Natural killer cell (primary cell): ENCODE measurements around the gene FBXO31. TPM values are rescaled to one million over a fixed set of nuclear protein-coding genes. Genes with fewer than 3 reads are reported as not detected.
A peak's percentile ranks its signal among the peaks of the same experiment; 100 is the strongest.

Source experiments
- ATAC-seq, 3 donors: fragments of 150-1000 bp in 2 of 3; fragments of 200-7000 bp in 1 of 3; cut with Tn5 transposase; 1 replicate in 1 of 3; 2 replicates in 2 of 3; pipeline ENCODE4 v1.10.0; 2021; ENCODE audit warnings: mild to moderate bottlenecking in 2 of 3, moderate library complexity in 2 of 3
- DNase-seq, 2 donors: peaks; one replicate each; pipeline versions ENCODE4 v3.0.0 to v3.0.0-alpha.2; 2013 to 2021; ENCODE audit warnings: mixed read lengths in 1 of 2
- H3K27ac ChIP-seq: one replicate; pipeline ENCODE4 v1.5.1; 2013; ENCODE audit warnings: mild to moderate bottlenecking, low read length
- H3K27me3 ChIP-seq: one replicate; pipeline ENCODE4 v1.6.1; 2013; ENCODE audit warnings: low read length; ENCODE audit not compliant: control insufficient read depth, insufficient read depth
- H3K36me3 ChIP-seq: one replicate; pipeline ENCODE4 v1.6.1; 2013; ENCODE audit warnings: low read length; ENCODE audit not compliant: control insufficient read depth, insufficient read depth
- H3K4me1 ChIP-seq: one replicate; pipeline ENCODE4 v1.6.1; 2013; ENCODE audit warnings: low read length; ENCODE audit not compliant: control insufficient read depth, insufficient read depth
- H3K4me3 ChIP-seq: one replicate; pipeline ENCODE4 v1.5.1; 2013; ENCODE audit warnings: low read length
- H3K9me3 ChIP-seq: one replicate; pipeline ENCODE4 v1.6.1; 2013; ENCODE audit warnings: low read length; ENCODE audit not compliant: control insufficient read depth, insufficient read depth
- H3K27ac Mint-ChIP-seq, 2 donors: one replicate each; pipeline ENCODE4 v1.8.0; 2022; ENCODE audit warnings: mild to moderate bottlenecking in 2 of 2, mixed read lengths in 2 of 2, moderate library complexity in 1 of 2
- H3K27me3 Mint-ChIP-seq, 2 donors: one replicate each; pipeline ENCODE4 v1.8.0; 2022; ENCODE audit warnings: low read depth in 2 of 2, mixed read lengths in 2 of 2
- H3K36me3 Mint-ChIP-seq: one replicate; pipeline ENCODE4 v1.8.0; 2022; ENCODE audit warnings: mixed read lengths
- H3K4me1 Mint-ChIP-seq, 2 donors: one replicate each; pipeline ENCODE4 v1.8.0; 2022; ENCODE audit warnings: mixed read lengths in 2 of 2
- H3K4me3 Mint-ChIP-seq: one replicate; pipeline ENCODE4 v1.8.0; 2022; ENCODE audit warnings: mild to moderate bottlenecking, moderate library complexity, mixed read lengths
- H3K9me3 Mint-ChIP-seq, 2 donors: one replicate each; pipeline ENCODE4 v1.8.0; 2022; ENCODE audit warnings: mixed read lengths in 2 of 2
- WGBS: methylation state at CpG from one replicate; pipeline ENCODE4 v1.1.7; 2013; ENCODE audit warnings: missing lambda C conversion rate; ENCODE audit not compliant: insufficient coverage; 5-methylcytosine and 5-hydroxymethylcytosine counted together
- intact Hi-C: fragments of 100-400 bp; cut with micrococcal nuclease; formaldehyde crosslinking; loops from one replicate; pipeline ENCODE4 v1.14.2; 2022
- total RNA-seq, 4 donors: library from RNA; stranded (reverse); fragments of 120-200 nt in 1 of 4; gene quantifications; one replicate each; pipeline versions ENCODE4 v1.2.3 to v1.2.4, GENCODE V29; 2013 to 2022
- TF ChIP-seq, protein P1 (sequence below): fragments of 200-600 bp; IDR thresholded peaks from one replicate; pipeline ENCODE4 v1.8.0; 2022; ENCODE audit warnings: antibody characterized with exemption

Gene FBXO31
- total RNA-seq, 3 donors from 2014 or later (not counting 1 experiment from before 2014, with no cell fraction given): 32.2 to 47.2 (median 37.6) TPM

DNA sequence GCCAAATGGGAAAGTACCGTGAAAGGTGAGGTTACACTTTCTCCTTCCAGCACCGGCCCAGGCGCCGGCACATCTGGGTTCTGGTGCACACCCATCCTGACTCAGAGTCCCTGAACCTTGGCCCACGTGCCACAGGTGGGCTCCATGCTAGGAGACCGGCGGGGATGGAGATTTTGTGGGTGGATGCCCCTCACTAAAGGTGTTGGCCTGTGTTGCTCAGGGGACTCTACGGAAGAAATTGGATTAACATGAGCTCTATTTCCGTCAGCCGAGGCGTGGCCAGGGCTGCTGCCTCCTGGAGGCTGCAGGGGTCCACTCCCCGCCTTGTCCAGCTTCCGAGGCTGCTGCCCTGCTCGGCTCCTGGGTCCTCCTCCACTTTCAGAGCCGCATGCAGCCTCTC lies 30.8 kb downstream of the FBXO31 start:
- TF ChIP-seq, protein P1, sequence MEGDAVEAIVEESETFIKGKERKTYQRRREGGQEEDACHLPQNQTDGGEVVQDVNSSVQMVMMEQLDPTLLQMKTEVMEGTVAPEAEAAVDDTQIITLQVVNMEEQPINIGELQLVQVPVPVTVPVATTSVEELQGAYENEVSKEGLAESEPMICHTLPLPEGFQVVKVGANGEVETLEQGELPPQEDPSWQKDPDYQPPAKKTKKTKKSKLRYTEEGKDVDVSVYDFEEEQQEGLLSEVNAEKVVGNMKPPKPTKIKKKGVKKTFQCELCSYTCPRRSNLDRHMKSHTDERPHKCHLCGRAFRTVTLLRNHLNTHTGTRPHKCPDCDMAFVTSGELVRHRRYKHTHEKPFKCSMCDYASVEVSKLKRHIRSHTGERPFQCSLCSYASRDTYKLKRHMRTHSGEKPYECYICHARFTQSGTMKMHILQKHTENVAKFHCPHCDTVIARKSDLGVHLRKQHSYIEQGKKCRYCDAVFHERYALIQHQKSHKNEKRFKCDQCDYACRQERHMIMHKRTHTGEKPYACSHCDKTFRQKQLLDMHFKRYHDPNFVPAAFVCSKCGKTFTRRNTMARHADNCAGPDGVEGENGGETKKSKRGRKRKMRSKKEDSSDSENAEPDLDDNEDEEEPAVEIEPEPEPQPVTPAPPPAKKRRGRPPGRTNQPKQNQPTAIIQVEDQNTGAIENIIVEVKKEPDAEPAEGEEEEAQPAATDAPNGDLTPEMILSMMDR: no peak
- Histone ChIP-seq H3K36me3 (peaks cover 5% of the 10 kb centered on the region), H3K4me3 (no peak overlapping the region), H3K27ac (no peak overlapping the region), H3K9me3 (no peaks in the 10 kb centered on the region), H3K4me1 (no peaks in the 10 kb centered on the region), H3K27me3 (no peaks in the 10 kb centered on the region)
- Mint-ChIP-seq H3K9me3 (no peaks in the 10 kb centered on the region), H3K4me1 (peaks cover 0 to 5% of the 10 kb centered on the region in 2 donors), H3K27ac (no peak overlapping the region), H3K27me3 (no peaks in the 10 kb centered on the region), H3K36me3 (no peaks in the 10 kb centered on the region), H3K4me3 (no peak overlapping the region)
- ATAC-seq (no peak), DNase-seq (no peak)
- intact Hi-C loops: no loop called here
- WGBS: 95% methylated on average over 15 of the region's 15 CpGs

DNA sequence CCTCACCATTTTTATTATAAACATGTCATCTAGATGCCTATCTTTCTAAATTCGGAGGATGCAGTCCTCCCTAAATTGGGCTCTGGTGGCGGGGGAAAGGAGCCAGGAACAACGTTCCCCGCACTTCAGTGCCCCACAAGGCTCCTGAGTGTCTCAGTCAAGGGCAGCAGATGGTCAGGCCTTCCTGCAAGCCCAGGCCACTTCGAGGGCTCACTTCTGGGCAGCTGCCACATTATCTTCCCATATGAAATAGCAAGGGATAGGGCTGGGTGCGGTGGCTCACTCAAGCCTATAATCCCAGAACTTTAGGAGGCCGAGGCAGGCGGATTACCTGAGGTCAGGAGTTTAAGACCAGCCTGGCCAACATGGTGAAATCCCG lies 32.3 kb downstream of the FBXO31 start:
- Mint-ChIP-seq H3K4me1 (peaks cover 0 to 5% of the 10 kb centered on the region in 2 donors), H3K4me3 (no peak overlapping the region), H3K9me3 (no peaks in the 10 kb centered on the region), H3K27ac (no peak overlapping the region), H3K27me3 (no peaks in the 10 kb centered on the region), H3K36me3 (no peaks in the 10 kb centered on the region)
- no peak for DNase-seq
- TF ChIP-seq, protein P1: no peak
- Histone ChIP-seq H3K27ac (no peak overlapping the region), H3K4me1 (no peaks in the 10 kb centered on the region), H3K4me3 (no peak overlapping the region), H3K27me3 (no peaks in the 10 kb centered on the region), H3K36me3 (peaks cover 4% of the 10 kb centered on the region), H3K9me3 (no peaks in the 10 kb centered on the region)
- intact Hi-C loops: no loop called here
- WGBS: 95% methylated on average over 8 of the region's 9 CpGs
- ATAC-seq: no peak

DNA sequence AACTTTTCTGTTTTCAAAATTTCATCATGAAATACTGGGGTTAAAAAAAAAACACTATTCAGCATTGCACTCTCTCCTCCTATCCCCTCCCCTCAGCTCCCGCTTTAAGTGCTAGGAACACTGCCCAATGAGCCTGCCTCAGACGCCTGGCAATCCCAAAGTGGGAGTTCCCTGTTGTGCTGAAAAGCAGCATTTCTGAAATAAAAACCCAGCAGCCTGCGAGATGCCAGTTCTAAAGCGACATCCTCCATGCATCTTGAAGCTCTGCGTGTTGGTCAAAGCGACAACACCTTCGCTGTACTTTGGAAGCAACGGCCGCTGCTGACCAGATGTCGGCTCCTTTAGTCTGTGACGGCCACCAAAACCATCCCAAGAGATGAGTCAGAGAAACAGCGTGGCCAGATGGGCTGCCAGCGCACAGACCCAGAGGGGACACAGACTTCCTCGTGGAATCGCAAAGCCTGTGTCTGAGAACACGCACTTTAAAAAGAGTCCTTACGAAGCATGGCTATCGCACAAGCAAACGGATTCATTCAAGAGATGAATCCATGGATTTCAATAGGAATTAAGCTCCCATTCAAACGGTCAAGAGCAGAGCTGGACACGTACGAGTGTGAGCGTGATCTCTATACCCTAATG lies 32.8 kb downstream of the FBXO31 start:
- no peak for DNase-seq
- Mint-ChIP-seq H3K27me3 (no peaks in the 10 kb centered on the region), H3K4me1 (peaks cover 0 to 8% of the 10 kb centered on the region in 2 donors), H3K27ac (no peak overlapping the region), H3K4me3 (no peak overlapping the region), H3K36me3 (no peaks in the 10 kb centered on the region), H3K9me3 (no peaks in the 10 kb centered on the region)
- no peak overlapping the region for H3K4me3 ChIP-seq
- H3K27ac ChIP-seq: no peak overlapping the region
- no peaks in the 10 kb centered on the region for H3K9me3 ChIP-seq
- H3K36me3 ChIP-seq: peaks cover 4% of the 10 kb centered on the region
- ATAC-seq: no peak
- H3K27me3 ChIP-seq: no peaks in the 10 kb centered on the region
- TF ChIP-seq, protein P1: no peak
- intact Hi-C loops: no loop called here
- WGBS: 91% methylated on average over 23 of the region's 23 CpGs
- peaks cover 4% of the 10 kb centered on the region for H3K4me1 ChIP-seq

DNA sequence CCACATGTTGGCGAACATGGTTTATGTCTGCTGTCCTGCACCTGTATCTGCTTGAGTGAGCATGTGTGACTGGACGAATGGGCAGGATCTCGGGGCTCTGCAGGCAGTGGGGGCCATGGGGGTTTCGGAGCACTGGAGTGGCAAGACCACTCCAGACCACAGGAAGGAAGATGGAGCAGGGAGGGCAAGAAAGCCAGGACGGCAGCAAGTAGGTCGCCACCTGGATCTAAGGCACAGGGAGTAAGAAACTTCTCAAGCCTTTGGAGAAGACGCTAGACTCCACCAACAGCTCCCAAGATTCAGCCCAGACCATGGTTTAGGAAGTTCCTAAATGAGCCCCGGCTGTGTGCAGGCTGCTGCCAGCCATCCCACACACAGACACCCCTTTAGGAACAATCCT lies 33.5 kb downstream of the FBXO31 start:
- DNase-seq (no peak), ATAC-seq (no peak)
- Histone ChIP-seq H3K4me3 (no peak overlapping the region), H3K36me3 (peaks cover 4% of the 10 kb centered on the region), H3K4me1 (peaks cover 10% of the 10 kb centered on the region), H3K27ac (no peak overlapping the region), H3K9me3 (no peaks in the 10 kb centered on the region), H3K27me3 (no peaks in the 10 kb centered on the region)
- Mint-ChIP-seq H3K27me3 (no peaks in the 10 kb centered on the region), H3K4me1 (peaks cover 6 to 14% of the 10 kb centered on the region in 2 donors), H3K9me3 (no peaks in the 10 kb centered on the region), H3K4me3 (no peak overlapping the region), H3K36me3 (no peaks in the 10 kb centered on the region), H3K27ac (peak overlapping the region in 1 of 2 donors; percentile 63)
- intact Hi-C loops: no loop called here
- TF ChIP-seq, protein P1: no peak
- WGBS: 91% methylated on average over 8 of the region's 8 CpGs
